ENCODE data around the gene KCND1.

KCND1 gene

GRCh38 chrX:48939524-48940228 lies 32.0 kb downstream of the KCND1 start:
- in situ Hi-C loops (cut with HindIII; ENCODE audit: low sequenced_read_pairs) = no loop called here

GRCh38 chrX:48938721-48939425 lies 32.8 kb downstream of the KCND1 start:
- in situ Hi-C loops (cut with HindIII; ENCODE audit: low sequenced_read_pairs) = no loop called here

GRCh38 chrX:48937054-48937907 lies 34.4 kb downstream of the KCND1 start:
- in situ Hi-C loops (cut with HindIII; ENCODE audit: low sequenced_read_pairs) = no loop called here

DNA sequence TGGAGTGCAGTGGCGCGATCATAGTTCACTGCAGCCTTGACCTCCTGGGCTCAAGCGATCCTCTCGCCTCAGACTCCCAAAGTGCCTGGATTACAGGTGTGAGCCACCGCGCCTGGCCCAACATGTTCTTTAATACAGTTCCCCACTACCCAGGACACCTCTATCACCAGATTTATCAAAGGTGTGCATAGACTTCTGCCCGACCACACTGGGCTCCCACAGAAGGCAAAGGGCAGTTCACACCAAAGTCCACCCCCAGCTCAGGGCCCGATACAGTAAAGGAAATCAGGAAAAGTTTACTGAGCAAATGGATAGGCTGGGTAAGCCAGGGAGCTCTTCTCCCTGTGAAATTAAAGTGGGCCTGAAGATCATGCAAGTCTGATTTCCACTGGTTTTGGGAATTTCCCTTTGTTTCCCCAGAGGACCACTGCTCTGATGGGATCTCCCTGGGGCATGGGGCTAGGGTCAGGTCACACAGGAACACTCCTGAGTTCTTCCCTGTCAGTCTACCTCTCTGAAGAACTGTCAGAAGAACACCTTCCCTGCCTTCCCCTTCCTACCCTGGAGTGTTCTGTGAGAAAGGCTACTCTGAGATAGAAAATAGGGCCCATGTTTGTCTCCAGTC lies 35.1 kb downstream of the KCND1 start:
- in situ Hi-C loops (cut with HindIII; ENCODE audit: low sequenced_read_pairs) = no loop called here

- in situ Hi-C loops (cut with HindIII; ENCODE audit: low sequenced_read_pairs) = no loop called here
These were observed 36.4 kb downstream of the KCND1 start for GRCh38 chrX:48935301-48935670.

DNA sequence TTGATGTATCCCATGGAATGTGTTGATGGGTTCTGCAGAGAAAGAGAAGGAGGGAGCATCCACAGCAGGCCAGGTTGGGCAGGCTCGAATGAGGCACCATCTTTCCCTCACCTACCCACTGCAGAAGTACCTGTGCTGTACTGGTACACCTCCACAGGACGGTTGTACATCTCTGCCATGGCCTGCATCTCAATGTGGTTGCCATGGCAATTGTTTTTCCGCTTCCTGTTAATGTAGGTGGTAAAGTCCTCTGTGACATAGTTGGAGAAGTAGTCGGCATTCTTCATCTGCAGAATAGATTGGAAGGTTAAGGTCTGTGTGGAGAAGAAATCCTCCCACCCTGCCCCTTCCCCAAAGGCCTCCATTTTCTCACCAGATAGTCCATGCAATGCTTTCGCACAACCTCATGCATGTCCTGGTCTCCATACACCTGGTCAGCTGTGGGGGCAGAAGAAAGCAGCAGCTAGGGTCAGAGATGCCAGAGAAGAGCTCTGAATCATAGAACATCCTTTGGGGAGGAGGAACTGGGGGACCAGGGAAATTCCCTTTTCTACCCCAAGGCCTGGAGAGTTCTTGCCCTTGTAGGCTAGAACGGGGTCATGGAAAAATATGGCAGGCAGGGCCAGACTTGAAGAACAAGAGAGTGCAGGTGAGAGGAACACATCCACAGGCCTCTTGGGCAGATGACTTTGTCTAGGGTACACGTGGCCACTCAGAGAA lies 36.9 kb downstream of the KCND1 start:
- in situ Hi-C loops (cut with HindIII; ENCODE audit: low sequenced_read_pairs) = no loop called here

- in situ Hi-C loops (cut with HindIII; ENCODE audit: low sequenced_read_pairs) = no loop called here
These were observed 37.9 kb downstream of the KCND1 start for GRCh38 chrX:48933757-48934156.

GRCh38 chrX:48927736-48928382 lies 43.8 kb downstream of the KCND1 start:
- in situ Hi-C loops (cut with HindIII; ENCODE audit: low sequenced_read_pairs) = no loop called here

- in situ Hi-C loops (cut with HindIII; ENCODE audit: low sequenced_read_pairs) = no loop called here
These were observed 44.5 kb downstream of the KCND1 start for GRCh38 chrX:48927123-48927522.

DNA sequence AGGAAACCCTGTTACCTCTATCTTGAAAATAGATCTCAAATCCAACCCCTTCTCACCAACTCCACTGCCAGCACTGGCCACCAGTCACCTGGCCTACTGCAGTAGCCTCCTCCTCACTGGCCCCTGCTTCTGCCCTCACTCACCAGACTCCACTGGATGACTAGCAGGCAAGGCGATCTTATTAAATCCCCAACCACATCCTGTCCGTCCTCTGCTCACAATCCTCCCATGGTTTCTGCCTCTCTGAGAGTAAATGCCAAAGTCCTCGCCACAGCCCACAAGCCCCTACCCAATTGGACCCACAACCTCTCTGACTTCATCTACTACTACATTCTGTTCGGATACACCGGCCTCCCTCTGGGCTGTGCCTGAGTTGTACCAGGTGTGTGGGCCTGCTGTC lies 47.4 kb downstream of the KCND1 start:
- in situ Hi-C loops (cut with HindIII; ENCODE audit: low sequenced_read_pairs) = no loop called here

DNA sequence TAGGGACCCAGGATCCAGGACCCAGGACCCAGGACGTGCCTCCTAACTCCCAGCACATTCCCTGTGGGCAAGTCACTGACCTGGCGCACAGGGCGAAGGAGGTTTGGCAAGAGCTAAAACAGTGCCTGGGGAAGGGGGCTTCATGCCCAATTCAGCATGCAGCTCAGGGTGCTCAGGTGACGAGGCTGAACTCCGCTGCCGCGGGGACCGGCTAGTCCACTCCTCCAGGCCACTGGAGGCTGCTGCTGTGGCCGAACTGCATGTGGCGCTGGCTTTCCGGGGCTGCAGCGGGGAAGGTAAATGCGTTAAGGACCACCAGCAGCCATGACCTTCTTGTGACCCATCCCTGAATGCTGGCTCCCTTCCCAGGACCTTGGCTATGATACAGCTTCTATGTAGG lies 47.9 kb downstream of the KCND1 start:
- in situ Hi-C loops (cut with HindIII; ENCODE audit: low sequenced_read_pairs) = no loop called here

DNA sequence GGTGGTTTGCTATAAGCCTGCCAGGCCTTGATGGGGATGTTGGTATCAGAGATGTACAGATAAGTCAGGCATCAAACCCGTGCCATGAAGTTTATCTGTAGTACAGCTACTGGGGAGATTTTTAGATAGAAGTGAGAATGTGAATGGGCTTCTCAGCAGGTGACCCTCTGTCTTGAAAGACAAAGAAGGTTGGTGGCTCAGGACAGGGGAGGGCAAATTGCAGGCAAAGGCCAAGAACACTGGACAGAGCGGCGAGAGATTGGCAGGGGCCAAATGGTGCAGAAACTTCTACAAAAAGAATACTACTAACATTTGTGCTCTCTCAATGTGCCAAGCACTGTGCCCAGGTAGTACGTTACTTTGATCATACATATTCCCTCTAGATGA lies 50.9 kb downstream of the KCND1 start:
- in situ Hi-C loops (cut with HindIII; ENCODE audit: low sequenced_read_pairs) = no loop called here

DNA sequence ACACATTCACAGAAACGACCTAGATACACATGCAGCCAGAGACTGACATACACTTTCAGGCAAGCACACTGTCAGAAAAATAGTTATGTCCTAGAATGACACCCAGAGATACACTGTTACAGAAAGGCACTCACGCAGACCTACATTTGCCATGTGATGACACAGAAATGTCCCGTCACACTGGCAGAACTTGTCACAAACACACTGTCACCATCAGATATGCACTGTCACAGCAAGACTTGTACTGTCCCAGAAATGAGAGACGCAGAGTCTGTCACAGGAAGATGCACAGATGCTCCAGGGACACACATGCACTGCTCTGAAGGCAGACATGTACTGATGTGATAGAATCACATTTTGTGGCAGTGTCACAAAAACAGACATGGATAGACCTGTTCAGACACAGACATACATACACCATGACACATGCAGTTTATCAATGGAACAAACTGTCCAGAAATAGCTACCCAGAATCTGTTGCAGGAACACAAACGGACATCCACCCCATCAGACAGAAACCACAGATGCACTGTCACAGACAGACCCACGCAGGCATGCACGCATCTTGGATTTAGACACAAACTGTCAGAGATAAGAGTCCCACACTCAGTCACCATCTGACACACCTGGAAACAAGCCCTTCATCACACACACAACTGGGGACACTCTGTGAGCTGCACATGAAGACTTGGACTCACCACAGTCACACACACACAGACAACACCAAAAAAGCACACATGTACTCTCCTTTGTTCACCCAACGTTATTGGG lies 51.5 kb downstream of the KCND1 start:
- in situ Hi-C loops (cut with HindIII; ENCODE audit: low sequenced_read_pairs) = no loop called here

DNA sequence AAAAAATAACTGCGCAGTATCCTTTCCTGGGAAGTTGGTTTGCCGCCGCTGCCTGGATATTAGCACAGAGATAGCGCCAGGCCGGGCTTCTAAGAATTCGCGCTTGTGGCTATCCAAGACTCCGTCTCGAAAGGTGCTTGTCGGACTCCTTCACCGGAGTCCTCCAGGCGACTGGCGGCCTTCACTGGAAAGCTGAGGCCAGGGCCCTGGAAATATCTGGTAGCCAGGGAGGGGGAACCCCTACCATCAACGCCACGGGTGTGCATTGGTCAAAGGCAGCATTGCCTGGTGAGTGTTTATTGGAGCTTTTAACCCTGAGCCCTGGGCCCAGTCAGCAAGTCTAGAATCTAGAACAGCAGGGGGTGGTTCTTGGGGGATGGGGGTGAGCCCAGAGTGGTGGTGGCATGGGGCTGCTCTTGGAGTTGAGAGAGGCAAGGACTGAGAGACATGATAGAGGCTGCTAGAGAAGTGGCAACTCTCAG lies 52.2 kb downstream of the KCND1 start:
- in situ Hi-C loops (cut with HindIII; ENCODE audit: low sequenced_read_pairs) = no loop called here

- in situ Hi-C loops (cut with HindIII; ENCODE audit: low sequenced_read_pairs) = no loop called here
These were observed 52.9 kb downstream of the KCND1 start, which contains the start of gene PIM2 for GRCh38 chrX:48918643-48919340. PIM2 (minus strand) TSS chrX:48919024; CDS start chrX:48918834, 190 bp downstream.

DNA sequence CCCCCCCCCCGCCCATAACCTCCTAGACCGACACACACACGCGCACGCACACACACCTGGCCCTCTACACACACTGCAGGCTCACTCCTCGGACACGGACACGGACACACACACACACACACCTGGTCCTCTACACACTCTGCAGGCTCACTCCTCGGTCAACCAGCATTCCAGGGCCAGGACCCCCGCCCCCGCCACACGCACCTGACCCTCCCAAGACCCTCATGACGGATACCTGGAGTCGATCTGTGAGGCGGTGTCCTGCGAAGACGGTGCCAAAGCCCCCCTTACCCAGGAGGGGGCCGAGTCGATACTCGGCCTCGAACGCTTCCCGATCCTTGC lies 53.4 kb downstream of the KCND1 start:
- in situ Hi-C loops (cut with HindIII; ENCODE audit: low sequenced_read_pairs) = no loop called here

GRCh38 chrX:48917139-48918001 lies 54.3 kb downstream of the KCND1 start:
- in situ Hi-C loops (cut with HindIII; ENCODE audit: low sequenced_read_pairs) = no loop called here
